ENCODE measurements around the gene IMMP2L.

IMMP2L gene

GRCh38 chr7:111578754-111579153, 16.5 kb upstream of the IMMP2L start:
- no peak overlapping the region for H3K27ac Mint-ChIP-seq
- H3K36me3 Mint-ChIP-seq (ENCODE audit: low read depth), result no peaks in the 10 kb centered on the region
- no peak overlapping the region for H3K4me3 Mint-ChIP-seq
- TF ChIP-seq CTCF (IDR thresholded peaks at IDR 0.05), result no peak
- H3K9me3 Mint-ChIP-seq, result peaks cover 48% of the 10 kb centered on the region
- no peaks in the 10 kb centered on the region for H3K4me1 Mint-ChIP-seq
- peaks cover 2% of the 10 kb centered on the region for H3K27me3 Mint-ChIP-seq (ENCODE audit: low read depth, poor library complexity)
- no peak for DNase-seq

GRCh38 chr7:111571720-111572119, 9.4 kb upstream of the IMMP2L start:
- no peak for TF ChIP-seq CTCF (IDR thresholded peaks at IDR 0.05)
- no peak for DNase-seq
- no peaks in the 10 kb centered on the region for H3K27me3 Mint-ChIP-seq (ENCODE audit: low read depth, poor library complexity)
- H3K36me3 Mint-ChIP-seq (ENCODE audit: low read depth), result peaks cover 7% of the 10 kb centered on the region
- no peak overlapping the region for H3K4me3 Mint-ChIP-seq
- H3K4me1 Mint-ChIP-seq, result no peaks in the 10 kb centered on the region
- peaks cover 40% of the 10 kb centered on the region for H3K9me3 Mint-ChIP-seq
- no peak overlapping the region for H3K27ac Mint-ChIP-seq

- no peak overlapping the region for H3K27ac Mint-ChIP-seq
- DNase-seq, result no peak
Measured at GRCh38 chr7:111568870-111569462, 6.7 kb upstream of the IMMP2L start.

GRCh38 chr7:111568419-111568818, 6.1 kb upstream of the IMMP2L start:
- Mint-ChIP-seq H3K27ac (no peak overlapping the region), H3K9me3 (peaks cover 30% of the 10 kb centered on the region), H3K36me3 (ENCODE audit: low read depth) (peaks cover 7% of the 10 kb centered on the region), H3K27me3 (ENCODE audit: low read depth, poor library complexity) (no peaks in the 10 kb centered on the region), H3K4me3 (no peak overlapping the region), H3K4me1 (no peaks in the 10 kb centered on the region)
- TF ChIP-seq CTCF (IDR thresholded peaks at IDR 0.05), result no peak
- DNase-seq, result no peak

More at GRCh38 chr7:111568870-111569462, 6.7 kb upstream of the IMMP2L start:
- peaks cover 30% of the 10 kb centered on the region for H3K9me3 Mint-ChIP-seq
- no peaks in the 10 kb centered on the region for H3K27me3 Mint-ChIP-seq (ENCODE audit: low read depth, poor library complexity)
- H3K4me1 Mint-ChIP-seq, result no peaks in the 10 kb centered on the region
- peaks cover 7% of the 10 kb centered on the region for H3K36me3 Mint-ChIP-seq (ENCODE audit: low read depth)
- no peak for TF ChIP-seq CTCF (IDR thresholded peaks at IDR 0.05)
- H3K4me3 Mint-ChIP-seq, result no peak overlapping the region

GRCh38 chr7:111564078-111564477, 1.8 kb upstream of the IMMP2L start:
- no peak for TF ChIP-seq CTCF (IDR thresholded peaks at IDR 0.05)
- Mint-ChIP-seq H3K27ac (no peak overlapping the region), H3K36me3 (ENCODE audit: low read depth) (peaks cover 6% of the 10 kb centered on the region), H3K9me3 (peaks cover 11% of the 10 kb centered on the region), H3K4me1 (peaks cover 30% of the 10 kb centered on the region), H3K27me3 (ENCODE audit: low read depth, poor library complexity) (no peaks in the 10 kb centered on the region), H3K4me3 (peak overlapping the region; percentile 82)
- no peak for DNase-seq

DNA sequence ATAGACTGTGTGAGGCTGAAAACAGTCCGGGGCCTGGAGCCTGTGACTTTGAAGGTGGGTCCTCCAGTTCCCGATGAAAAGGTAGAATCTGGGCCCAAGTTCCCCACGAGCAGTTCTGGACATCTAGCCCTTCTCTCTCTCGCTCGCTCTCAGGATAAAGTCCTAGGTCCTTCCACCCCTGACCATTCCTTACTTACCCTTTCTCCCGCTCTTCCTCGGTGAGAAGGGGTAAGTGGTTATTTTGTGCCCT, 713 bp downstream of the IMMP2L start:
- peak overlapping the region; percentile 63 for H3K27ac Mint-ChIP-seq
- no peaks in the 10 kb centered on the region for H3K27me3 Mint-ChIP-seq (ENCODE audit: low read depth, poor library complexity)
- peaks cover 25% of the 10 kb centered on the region for H3K36me3 Mint-ChIP-seq (ENCODE audit: low read depth)
- peak overlapping the region; percentile 90 for H3K4me3 Mint-ChIP-seq
- peaks cover 31% of the 10 kb centered on the region for H3K4me1 Mint-ChIP-seq
- peaks cover 11% of the 10 kb centered on the region for H3K9me3 Mint-ChIP-seq
- TF ChIP-seq CTCF (IDR thresholded peaks at IDR 0.05), result no peak
- no peak for DNase-seq

Data from nephron progenitor cell (in vitro differentiated cells).